CD4-positive, alpha-beta memory T cell (primary cell): ENCODE measurements around the gene ATP6AP1. TPM values are rescaled to one million over a fixed set of nuclear protein-coding genes. Genes with fewer than 3 reads are reported as not detected.
A peak's percentile ranks its signal among the peaks of the same experiment; 100 is the strongest.

Experiments used
- CTCF ChIA-PET: fragments of 350-600 bp; sonication (Branson Sonifier 250); formaldehyde crosslinking; loops from one replicate; lab custom pipeline; 2021; ENCODE audit warnings: inconsistent platforms; ENCODE audit not compliant: partially characterized antibody; lab: Charles Lee
- POLR2A ChIA-PET: fragments of 350-600 bp; sonication (Branson Sonifier 250); formaldehyde crosslinking; loops from one replicate; lab custom pipeline; 2021; ENCODE audit not compliant: partially characterized antibody; lab: Charles Lee
- DNase-seq, 5 donors: peaks; one replicate each; pipeline versions ENCODE4 v3.0.0 to v3.0.0-alpha.2; 2020 to 2022; ENCODE audit warnings: mixed read lengths in 1 of 5
- H3K27ac ChIP-seq: one replicate; pipeline ENCODE4 v1.7.0; 2013; ENCODE audit warnings: low read depth, low read length
- H3K27me3 ChIP-seq: 2 replicates; pipeline ENCODE4 v1.7.0; 2013; ENCODE audit warnings: mild to moderate bottlenecking, low read length, moderate library complexity; ENCODE audit not compliant: insufficient read depth
- H3K36me3 ChIP-seq: 2 replicates; pipeline ENCODE4 v1.7.0; 2013; ENCODE audit warnings: mild to moderate bottlenecking, low read length, moderate library complexity; ENCODE audit not compliant: insufficient read depth
- H3K4me1 ChIP-seq: 2 replicates; pipeline ENCODE4 v1.7.0; 2013; ENCODE audit warnings: mild to moderate bottlenecking, low read length, moderate library complexity; ENCODE audit not compliant: insufficient read depth
- H3K4me3 ChIP-seq, 2 donors: one replicate each; pipeline ENCODE4 v1.7.0; 2013; ENCODE audit warnings: low read length in 2 of 2, mild to moderate bottlenecking in 1 of 2
- H3K9me3 ChIP-seq, 2 donors: one replicate each; pipeline ENCODE4 v1.7.0; 2013; ENCODE audit warnings: low read length in 2 of 2, control low read depth in 1 of 2; ENCODE audit not compliant: control insufficient read depth in 1 of 2
- H3K27ac Mint-ChIP-seq, 7 donors: one replicate each; pipeline ENCODE4 v1.8.0; 2020 to 2021; ENCODE audit warnings: mixed read lengths in 7 of 7, mild to moderate bottlenecking in 6 of 7, inconsistent platforms in 3 of 7, moderate library complexity in 3 of 7
- H3K27me3 Mint-ChIP-seq, 2 donors: one replicate each; pipeline ENCODE4 v1.8.0; 2020 to 2021; ENCODE audit warnings: mixed read lengths in 2 of 2
- H3K36me3 Mint-ChIP-seq, 2 donors: one replicate each; pipeline ENCODE4 v1.8.0; 2020 to 2021; ENCODE audit warnings: mixed read lengths in 2 of 2, inconsistent platforms in 1 of 2, mild to moderate bottlenecking in 1 of 2
- H3K4me1 Mint-ChIP-seq, 4 donors: one replicate each; pipeline ENCODE4 v1.8.0; 2020 to 2021; ENCODE audit warnings: mixed read lengths in 4 of 4, mild to moderate bottlenecking in 1 of 4
- H3K4me3 Mint-ChIP-seq, 8 donors: one replicate each; pipeline ENCODE4 v1.8.0; 2020 to 2021; ENCODE audit warnings: mixed read lengths in 8 of 8, mild to moderate bottlenecking in 7 of 8, moderate library complexity in 6 of 8, inconsistent platforms in 3 of 8
- H3K9me3 Mint-ChIP-seq, 8 donors: one replicate each; pipeline ENCODE4 v1.8.0; 2020 to 2021; ENCODE audit warnings: mixed read lengths in 8 of 8, mild to moderate bottlenecking in 5 of 8, inconsistent platforms in 3 of 8, moderate library complexity in 1 of 8
- intact Hi-C: fragments of 100-400 bp; cut with micrococcal nuclease; formaldehyde crosslinking; loops from one replicate; pipeline ENCODE4 v1.15.1; 2023
- polyA plus RNA-seq, 2 donors: library from polyadenylated mRNA; unstranded; fragments of 300-500 nt; fragmentation: Illumina TruSeq; gene quantifications; one replicate each; pipeline ENCODE4 v1.2.3, GENCODE V29; 2021
- total RNA-seq, 2 experiments: library from RNA; stranded (reverse); gene quantifications; one replicate each; pipeline ENCODE4 v1.2.3, GENCODE V29; 2021

ATP6AP1 gene
- total and polyA plus RNA-seq, 4 experiments from 2014 or later, result 60.4 to 149 (median 88.4) TPM

- Mint-ChIP-seq H3K27ac (peak overlapping the region in 2 of 7 donors; percentile 81 to 98), H3K36me3 (peaks cover 10 to 33% of the 10 kb centered on the region in 2 donors), H3K27me3 (no peaks in the 10 kb centered on the region), H3K4me3 (no peak overlapping the region), H3K9me3 (peaks cover 0 to 6% (median 0%) of the 10 kb centered on the region in 8 donors), H3K4me1 (peaks cover 11 to 30% (median 17%) of the 10 kb centered on the region in 4 donors)
- intact Hi-C loops, result loop anchor here (5.0 kb wide), 1 partner anchor 83 kb away; the partner anchor contains the start of gene FAM3A
- no peak for DNase-seq
- no peak overlapping the region for H3K4me3 ChIP-seq
- H3K27ac ChIP-seq, result no peak overlapping the region
- H3K4me1 ChIP-seq, result peaks cover 28% of the 10 kb centered on the region
- H3K9me3 ChIP-seq, result no peaks in the 10 kb centered on the region
- no peaks in the 10 kb centered on the region for H3K27me3 ChIP-seq
- CTCF ChIA-PET, result no interaction called here
- POLR2A ChIA-PET, result interaction anchor here (0.7 to 1.4 kb wide), 2 partner anchors 24 to 36 kb away, joined by 3 to 7 read pairs; partner anchors contain the start of genes PLXNA3 and RPL10
- H3K36me3 ChIP-seq, result peaks cover 8% of the 10 kb centered on the region
Observed at GRCh38 chrX:154434394-154435168, 6.1 kb downstream of the ATP6AP1 start.

- H3K9me3 ChIP-seq, result no peaks in the 10 kb centered on the region
- DNase-seq, result no peak
- peaks cover 10 to 32% of the 10 kb centered on the region in 2 donors for H3K36me3 Mint-ChIP-seq
- H3K4me3 ChIP-seq, result no peak overlapping the region
- H3K4me1 ChIP-seq, result peaks cover 28% of the 10 kb centered on the region
- no peak overlapping the region for H3K27ac ChIP-seq
- H3K27ac Mint-ChIP-seq, result peak overlapping the region in 4 of 7 donors; percentile 12 to 98 (median 52)
- H3K4me3 Mint-ChIP-seq, result peak overlapping the region in 2 of 8 donors; percentile 9 to 39
- H3K36me3 ChIP-seq, result peaks cover 8% of the 10 kb centered on the region
- intact Hi-C loops, result loop anchor here (5.0 kb wide), 1 partner anchor 82 kb away; the partner anchor contains the start of gene FAM3A
- POLR2A ChIA-PET, result interaction anchor here (0.7 to 1.5 kb wide), 4 partner anchors 8 to 37 kb away, joined by 3 to 7 read pairs (median 6); partner anchors contain the start of genes PLXNA3 and RPL10
- peaks cover 0 to 6% (median 0%) of the 10 kb centered on the region in 8 donors for H3K9me3 Mint-ChIP-seq
- no peaks in the 10 kb centered on the region for H3K27me3 ChIP-seq
- peaks cover 8 to 27% (median 16%) of the 10 kb centered on the region in 4 donors for H3K4me1 Mint-ChIP-seq
- no peaks in the 10 kb centered on the region for H3K27me3 Mint-ChIP-seq
- CTCF ChIA-PET, result no interaction called here
Observed at GRCh38 chrX:154435171-154435733, 6.8 kb downstream of the ATP6AP1 start.

- Mint-ChIP-seq H3K9me3 (peaks cover 0 to 6% (median 0%) of the 10 kb centered on the region in 8 donors), H3K27me3 (no peaks in the 10 kb centered on the region), H3K27ac (peak overlapping the region; percentile 80 to 98 (median 94)), H3K36me3 (peaks cover 6 to 31% of the 10 kb centered on the region in 2 donors), H3K4me1 (peaks cover 7 to 33% (median 18%) of the 10 kb centered on the region in 4 donors), H3K4me3 (peak overlapping the region; percentile 71 to 89 (median 77))
- ChIA-PET CTCF (no interaction called here), POLR2A (interaction anchor here (1.4 to 1.5 kb wide), 3 partner anchors 9 to 39 kb away, joined by 5 to 7 read pairs (median 6); partner anchors contain the start of gene RPL10)
- Histone ChIP-seq H3K27me3 (no peaks in the 10 kb centered on the region), H3K4me1 (peaks cover 33% of the 10 kb centered on the region), H3K27ac (peak overlapping the region; percentile 82), H3K36me3 (peaks cover 7% of the 10 kb centered on the region), H3K4me3 (peak overlapping the region in 1 of 2 donors; percentile 35), H3K9me3 (no peaks in the 10 kb centered on the region)
- intact Hi-C loops, result loop anchor here (5.0 kb wide), 1 partner anchor 81 kb away; the partner anchor contains the start of gene FAM3A
- DNase-seq, result peak; percentile 56 to 71 (median 65)
Observed at GRCh38 chrX:154436374-154436982, 8.0 kb downstream of the ATP6AP1 start.

- H3K36me3 ChIP-seq, result no peaks in the 10 kb centered on the region
- ChIA-PET POLR2A (interaction anchor here (1.0 to 1.5 kb wide), 4 partner anchors 10 to 53 kb away, joined by 3 to 7 read pairs (median 5); partner anchors contain the start of gene SLC10A3), CTCF (no interaction called here)
- H3K27me3 Mint-ChIP-seq, result no peaks in the 10 kb centered on the region
- peak within 1 kb of the TSS; percentile 86 to 89 (median 88) for H3K4me3 Mint-ChIP-seq
- peaks cover 6 to 33% of the 10 kb centered on the region in 2 donors for H3K36me3 Mint-ChIP-seq
- DNase-seq, result peak; percentile 59 to 69 (median 65)
- peaks cover 39% of the 10 kb centered on the region for H3K4me1 ChIP-seq
- peaks cover 11 to 37% (median 24%) of the 10 kb centered on the region in 4 donors for H3K4me1 Mint-ChIP-seq
- H3K27ac ChIP-seq, result peak within 1 kb of the TSS; percentile 82
- peak within 1 kb of the TSS; percentile 84 to 98 (median 94) for H3K27ac Mint-ChIP-seq
- intact Hi-C loops, result loop anchor here (5.0 kb wide), 1 partner anchor 80 kb away; the partner anchor contains the start of gene FAM3A
- peaks cover 0 to 6% (median 0%) of the 10 kb centered on the region in 8 donors for H3K9me3 Mint-ChIP-seq
- H3K4me3 ChIP-seq, result peak within 1 kb of the TSS; percentile 29 to 40
- H3K9me3 ChIP-seq, result no peaks in the 10 kb centered on the region
- H3K27me3 ChIP-seq, result no peaks in the 10 kb centered on the region
Observed at GRCh38 chrX:154436983-154437752, 8.7 kb downstream of the ATP6AP1 start, which contains the start of gene GDI1. GDI1 (plus strand) TSS chrX:154437154; CDS start chrX:154437255, 101 bp downstream.

GRCh38 chrX:154437971-154438893, 9.8 kb downstream of the ATP6AP1 start:
- no peaks in the 10 kb centered on the region for H3K9me3 ChIP-seq
- H3K4me1 Mint-ChIP-seq, result peaks cover 11 to 45% (median 28%) of the 10 kb centered on the region in 4 donors
- peak overlapping the region; percentile 63 for H3K27ac ChIP-seq
- H3K36me3 ChIP-seq, result no peaks in the 10 kb centered on the region
- peaks cover 48% of the 10 kb centered on the region for H3K4me1 ChIP-seq
- ChIA-PET CTCF (no interaction called here), POLR2A (interaction anchor here (0.7 to 1.5 kb wide), 7 partner anchors 9 to 52 kb away, joined by 3 to 7 read pairs (median 4); partner anchors contain the start of gene SLC10A3)
- no peaks in the 10 kb centered on the region for H3K27me3 Mint-ChIP-seq
- no peaks in the 10 kb centered on the region for H3K27me3 ChIP-seq
- intact Hi-C loops, result loop anchor here (5.0 kb wide), 1 partner anchor 79 kb away; the partner anchor contains the start of gene FAM3A
- H3K4me3 ChIP-seq, result peak overlapping the region; percentile 29 to 40
- H3K9me3 Mint-ChIP-seq, result peaks cover 0 to 6% (median 0%) of the 10 kb centered on the region in 8 donors
- H3K36me3 Mint-ChIP-seq, result peaks cover 4 to 30% of the 10 kb centered on the region in 2 donors
- peak overlapping the region; percentile 81 to 97 (median 91) for H3K27ac Mint-ChIP-seq
- peak overlapping the region; percentile 86 to 89 (median 87) for H3K4me3 Mint-ChIP-seq
- no peak for DNase-seq
